Prostate gland (tissue), 2 donors: ENCODE data around the gene ABCA1.

ENCODE experiments used
- POLR2A ChIP-seq: fragments of 450-650 bp; IDR thresholded peaks from one replicate; pipeline ENCODE4 v1.6.1; 2016; ENCODE audit warnings: antibody characterized with exemption, mild to moderate bottlenecking
- TF ChIP-seq, protein P1 (sequence below), 4 experiments: fragments of 200-600 bp in 2 of 4; fragments of 450-650 bp in 2 of 4; sonication (generic) in 2 of 4; IDR thresholded peaks; 1 replicate in 3 of 4; 2 replicates in 1 of 4; pipeline ENCODE4 v1.5.1; 2016 to 2019; ENCODE audit warnings: antibody characterized with exemption in 4 of 4, mild to moderate bottlenecking in 2 of 4, moderate library complexity in 2 of 4

DNA sequence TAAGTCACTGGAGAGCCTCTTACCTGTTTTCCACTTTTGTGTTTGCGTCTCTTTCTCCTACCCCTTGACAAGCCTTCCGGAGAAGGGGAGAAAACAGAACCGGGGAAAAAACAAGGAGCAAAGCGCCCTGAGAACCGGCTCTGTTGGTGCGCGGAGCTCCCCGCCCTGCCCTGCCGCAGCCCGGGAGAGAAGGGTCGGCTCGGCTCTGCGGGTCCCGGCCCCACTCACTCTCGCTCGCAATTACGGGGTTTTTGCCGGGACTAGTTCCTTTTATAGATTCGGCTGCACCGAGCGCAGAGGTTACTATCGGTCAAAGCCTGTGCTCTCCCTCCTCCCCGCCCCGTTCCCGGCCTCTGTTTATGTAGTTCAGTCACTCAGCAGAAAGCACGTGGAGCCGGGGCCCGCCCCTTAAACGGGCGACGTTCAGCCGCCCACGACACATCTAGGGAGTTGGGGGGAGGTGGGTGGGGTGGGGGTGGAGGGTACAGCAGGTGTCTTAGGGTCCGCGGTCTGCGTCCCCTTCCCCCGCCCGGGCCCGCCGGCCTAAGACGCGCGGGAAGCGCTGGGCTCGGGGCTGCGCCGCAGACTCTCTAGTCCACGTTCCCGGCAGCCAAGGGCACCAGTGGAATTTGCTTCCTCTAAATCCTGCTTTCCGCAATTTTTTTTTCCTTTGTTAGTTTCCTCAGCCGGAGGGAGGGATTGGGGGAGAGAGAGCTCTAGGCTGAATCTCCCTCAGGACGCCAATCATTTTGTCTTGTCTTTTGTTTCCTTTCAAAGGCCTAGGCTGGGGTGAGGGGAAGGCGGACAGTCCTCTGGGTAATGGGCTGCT, at the start of gene ABCA1:
- TF ChIP-seq, protein P1, sequence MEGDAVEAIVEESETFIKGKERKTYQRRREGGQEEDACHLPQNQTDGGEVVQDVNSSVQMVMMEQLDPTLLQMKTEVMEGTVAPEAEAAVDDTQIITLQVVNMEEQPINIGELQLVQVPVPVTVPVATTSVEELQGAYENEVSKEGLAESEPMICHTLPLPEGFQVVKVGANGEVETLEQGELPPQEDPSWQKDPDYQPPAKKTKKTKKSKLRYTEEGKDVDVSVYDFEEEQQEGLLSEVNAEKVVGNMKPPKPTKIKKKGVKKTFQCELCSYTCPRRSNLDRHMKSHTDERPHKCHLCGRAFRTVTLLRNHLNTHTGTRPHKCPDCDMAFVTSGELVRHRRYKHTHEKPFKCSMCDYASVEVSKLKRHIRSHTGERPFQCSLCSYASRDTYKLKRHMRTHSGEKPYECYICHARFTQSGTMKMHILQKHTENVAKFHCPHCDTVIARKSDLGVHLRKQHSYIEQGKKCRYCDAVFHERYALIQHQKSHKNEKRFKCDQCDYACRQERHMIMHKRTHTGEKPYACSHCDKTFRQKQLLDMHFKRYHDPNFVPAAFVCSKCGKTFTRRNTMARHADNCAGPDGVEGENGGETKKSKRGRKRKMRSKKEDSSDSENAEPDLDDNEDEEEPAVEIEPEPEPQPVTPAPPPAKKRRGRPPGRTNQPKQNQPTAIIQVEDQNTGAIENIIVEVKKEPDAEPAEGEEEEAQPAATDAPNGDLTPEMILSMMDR (IDR thresholded peaks at IDR 0.05), result no peak
- peak; percentile 80 for TF ChIP-seq POLR2A
